Measurements from ENCODE around the gene MREG.

Gene MREG

GRCh38 chr2:216049452-216049851 lies 36.1 kb upstream of the MREG start:
- no peak for TF ChIP-seq CTCF (conservative IDR thresholded peaks at IDR 0.05)
- H3K27ac ChIP-seq, result no peak overlapping the region

GRCh38 chr2:216047397-216047796 lies 34.0 kb upstream of the MREG start:
- H3K27ac ChIP-seq, result no peak overlapping the region
- no peak for TF ChIP-seq CTCF (conservative IDR thresholded peaks at IDR 0.05)

- TF ChIP-seq CTCF (conservative IDR thresholded peaks at IDR 0.05), result no peak
- H3K27ac ChIP-seq, result no peak overlapping the region
These were observed 31.6 kb upstream of the MREG start for GRCh38 chr2:216044883-216045486.

GRCh38 chr2:216043949-216044348 lies 30.6 kb upstream of the MREG start:
- no peak overlapping the region for H3K27ac ChIP-seq
- no peak for TF ChIP-seq CTCF (conservative IDR thresholded peaks at IDR 0.05)

- no peak overlapping the region for H3K27ac ChIP-seq
- no peak for TF ChIP-seq CTCF (conservative IDR thresholded peaks at IDR 0.05)
These were observed 28.1 kb upstream of the MREG start for GRCh38 chr2:216041438-216041837.

- no peak for TF ChIP-seq CTCF (conservative IDR thresholded peaks at IDR 0.05)
- H3K27ac ChIP-seq, result no peak overlapping the region
These were observed 26.6 kb upstream of the MREG start for GRCh38 chr2:216039918-216040317.

- TF ChIP-seq CTCF (conservative IDR thresholded peaks at IDR 0.05), result peak; percentile 86
- no peak overlapping the region for H3K27ac ChIP-seq
These were observed 20.7 kb upstream of the MREG start for GRCh38 chr2:216034065-216034464.
